Activated CD4-positive, CD25-positive, alpha-beta regulatory T cell treated with anti-CD3 and anti-CD28 coated beads, Interleukin-2, amount 50 U/mL, for 72 hours (primary cell): ENCODE measurements around the gene DPP10.

Experiments used
- DNase-seq: peaks from one replicate; pipeline ENCODE4 v3.0.0; 2021

Gene DPP10

DNA sequence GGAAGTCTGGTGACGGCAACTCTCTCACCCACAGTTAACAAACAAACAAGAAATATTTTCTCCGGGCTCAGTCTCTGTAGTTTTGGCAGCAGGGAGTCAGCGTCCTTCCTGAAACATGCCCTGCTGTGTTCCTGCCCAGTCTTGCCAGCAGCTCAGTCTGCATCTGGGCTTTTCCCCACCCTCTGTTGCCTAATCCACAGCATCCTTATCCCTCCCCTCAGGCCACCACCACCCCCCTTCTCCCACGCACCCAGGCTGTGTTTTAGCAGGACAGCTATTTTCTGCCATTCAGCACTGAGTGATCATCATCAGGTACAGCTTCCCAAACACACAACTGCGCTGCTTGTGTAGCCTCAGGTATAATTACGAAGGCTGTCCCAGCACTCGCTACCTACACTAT is 168.2 kb downstream of the DPP10 start:
- DNase-seq: no peak

DNA sequence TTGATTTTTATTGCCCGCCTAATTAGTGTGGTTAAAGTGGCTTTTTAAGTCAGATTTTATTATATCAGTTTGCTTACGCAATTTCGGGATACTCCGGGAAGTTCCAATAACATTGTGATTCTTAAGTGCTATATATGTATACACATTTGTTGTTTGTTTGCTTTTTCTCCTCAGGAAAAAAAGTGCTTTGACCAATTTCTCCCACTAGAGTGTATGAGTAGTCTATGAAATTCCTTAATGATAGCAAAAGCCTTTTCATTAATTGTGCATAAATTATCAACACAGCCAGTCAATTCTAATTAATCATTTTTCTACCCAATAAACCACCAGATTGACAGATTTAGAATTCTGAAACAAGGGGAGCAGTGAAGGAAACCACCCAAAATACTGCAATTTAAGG is 172.2 kb downstream of the DPP10 start:
- DNase-seq: no peak

DNA sequence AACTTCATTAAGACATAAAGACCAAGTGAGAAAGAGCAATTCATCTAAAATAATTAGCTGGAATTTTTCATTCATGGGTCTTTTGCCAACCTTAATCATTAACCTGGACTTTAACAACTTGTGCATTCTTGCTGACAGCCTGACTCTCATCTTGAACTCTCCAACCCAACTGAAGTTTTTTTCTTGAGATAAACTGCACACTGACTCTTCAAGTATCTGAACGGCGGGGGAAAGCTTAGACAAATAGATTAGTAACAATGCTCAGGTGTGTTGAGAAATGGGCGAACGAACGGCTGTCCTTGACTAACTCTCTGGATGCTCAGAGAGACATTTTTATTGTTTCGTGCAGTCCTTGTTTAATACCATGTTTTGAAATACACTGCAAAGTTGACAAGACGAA is 186.0 kb downstream of the DPP10 start:
- no peak for DNase-seq

DNA sequence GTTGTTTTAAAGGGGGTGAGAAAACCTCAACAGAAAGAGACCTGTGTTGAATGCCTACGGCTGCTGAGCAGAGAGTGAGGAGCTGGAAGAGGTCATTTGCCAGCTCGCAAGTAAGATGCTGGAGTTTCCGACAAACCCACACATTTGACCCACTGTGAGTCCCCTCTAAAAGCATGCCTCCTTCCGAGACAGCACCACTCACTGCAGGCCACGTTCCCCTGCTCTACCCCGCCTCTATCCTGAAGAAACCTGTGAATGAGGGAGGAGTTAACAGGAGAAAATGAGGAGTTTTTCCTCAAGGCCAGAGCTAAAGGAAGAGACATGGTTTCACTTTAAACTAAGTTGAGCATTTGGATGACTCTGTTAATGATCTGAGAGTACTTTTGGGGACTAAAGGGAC is 188.7 kb downstream of the DPP10 start:
- no peak for DNase-seq

DNA sequence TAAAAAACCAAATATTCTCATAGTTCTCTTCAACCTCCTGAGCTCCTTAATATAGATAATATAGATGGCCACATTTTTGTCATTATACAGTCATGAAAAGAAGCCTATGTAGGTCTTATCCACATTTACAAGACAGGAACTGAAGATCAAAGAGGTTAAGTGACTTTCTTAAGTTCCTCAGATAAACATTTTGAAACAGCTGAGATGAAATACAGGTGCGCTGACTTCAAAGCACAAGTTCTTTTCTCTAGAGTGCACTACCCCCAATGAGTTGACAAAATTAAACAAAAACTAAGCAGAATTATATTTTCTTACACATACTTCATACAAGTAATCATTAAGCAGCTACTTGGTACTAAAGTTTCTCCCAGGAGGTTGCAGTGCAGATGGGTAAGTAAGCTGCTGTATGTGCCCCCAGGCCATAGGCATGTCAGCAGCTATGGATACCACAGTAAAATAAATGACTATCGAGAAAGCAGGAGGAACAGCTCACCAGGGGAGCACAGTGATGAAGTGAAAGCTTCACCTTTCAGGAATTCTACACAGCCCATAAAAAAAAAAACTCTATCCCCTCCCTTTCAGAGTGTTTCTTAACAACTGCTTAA is 199.8 kb downstream of the DPP10 start:
- DNase-seq: no peak

DNA sequence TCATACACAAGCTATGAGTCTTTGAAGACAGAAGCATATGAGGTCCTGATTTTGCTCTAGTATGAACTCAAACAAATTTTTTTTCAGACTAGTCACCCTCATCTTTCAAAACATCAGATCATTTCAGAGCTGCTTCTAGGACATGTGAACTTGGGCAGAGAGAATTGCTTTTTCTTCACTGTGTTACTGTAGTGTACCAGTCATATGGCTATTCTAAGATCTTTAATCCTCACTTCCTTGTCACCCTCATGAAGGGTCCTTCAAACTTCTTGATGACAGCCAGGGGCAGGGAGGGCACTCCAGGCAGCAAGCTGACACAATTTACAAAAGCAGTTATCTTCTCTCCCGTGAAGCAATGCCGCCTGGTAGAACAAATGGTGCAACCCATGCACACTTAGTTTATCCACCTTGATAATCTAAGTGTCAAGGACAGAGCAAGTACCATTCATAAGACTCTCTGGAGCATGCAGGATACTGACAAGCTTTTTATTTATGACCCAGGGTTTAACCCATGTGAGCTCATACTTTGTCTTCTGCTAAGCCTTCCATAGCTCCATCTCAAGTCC is 200.6 kb downstream of the DPP10 start:
- no peak for DNase-seq

DNA sequence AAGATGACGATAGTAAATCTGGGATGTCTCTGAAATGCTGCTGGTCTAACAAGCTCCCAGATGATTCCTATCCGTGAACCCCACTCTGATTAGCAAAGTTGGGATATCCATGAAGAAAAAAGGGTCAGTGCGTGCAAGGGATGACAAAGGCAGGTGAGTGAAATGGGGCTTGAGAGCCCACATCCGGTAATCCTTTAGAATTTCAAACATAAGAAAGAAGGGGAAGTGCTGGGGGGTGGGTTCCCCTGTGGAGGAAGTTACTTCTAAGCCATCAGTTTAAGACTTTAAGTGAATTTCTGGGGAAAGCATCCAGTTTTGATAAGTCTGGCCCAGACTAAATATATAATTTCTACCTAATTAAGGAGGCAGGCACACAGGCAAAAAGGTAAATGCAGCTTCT is 209.5 kb downstream of the DPP10 start:
- DNase-seq: no peak

DNA sequence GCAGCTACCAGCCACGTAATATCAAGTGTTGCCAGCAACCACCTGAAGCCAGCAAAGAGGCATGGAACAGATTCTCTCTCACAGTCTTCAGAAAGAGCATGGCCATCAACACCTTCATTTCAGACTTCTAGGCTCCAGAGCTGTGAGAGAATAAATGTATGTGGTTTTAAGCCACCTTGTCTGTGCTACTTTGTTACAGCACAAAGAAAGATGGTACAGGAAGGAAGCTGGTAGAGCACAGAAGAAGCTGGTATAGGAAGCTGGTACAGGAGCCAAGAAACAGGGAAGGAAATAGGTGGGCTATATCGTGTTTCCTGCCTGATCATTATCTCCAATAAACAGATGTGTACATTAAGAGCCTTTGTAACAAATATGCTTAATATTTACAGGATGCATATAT is 217.4 kb downstream of the DPP10 start:
- no peak for DNase-seq

DNA sequence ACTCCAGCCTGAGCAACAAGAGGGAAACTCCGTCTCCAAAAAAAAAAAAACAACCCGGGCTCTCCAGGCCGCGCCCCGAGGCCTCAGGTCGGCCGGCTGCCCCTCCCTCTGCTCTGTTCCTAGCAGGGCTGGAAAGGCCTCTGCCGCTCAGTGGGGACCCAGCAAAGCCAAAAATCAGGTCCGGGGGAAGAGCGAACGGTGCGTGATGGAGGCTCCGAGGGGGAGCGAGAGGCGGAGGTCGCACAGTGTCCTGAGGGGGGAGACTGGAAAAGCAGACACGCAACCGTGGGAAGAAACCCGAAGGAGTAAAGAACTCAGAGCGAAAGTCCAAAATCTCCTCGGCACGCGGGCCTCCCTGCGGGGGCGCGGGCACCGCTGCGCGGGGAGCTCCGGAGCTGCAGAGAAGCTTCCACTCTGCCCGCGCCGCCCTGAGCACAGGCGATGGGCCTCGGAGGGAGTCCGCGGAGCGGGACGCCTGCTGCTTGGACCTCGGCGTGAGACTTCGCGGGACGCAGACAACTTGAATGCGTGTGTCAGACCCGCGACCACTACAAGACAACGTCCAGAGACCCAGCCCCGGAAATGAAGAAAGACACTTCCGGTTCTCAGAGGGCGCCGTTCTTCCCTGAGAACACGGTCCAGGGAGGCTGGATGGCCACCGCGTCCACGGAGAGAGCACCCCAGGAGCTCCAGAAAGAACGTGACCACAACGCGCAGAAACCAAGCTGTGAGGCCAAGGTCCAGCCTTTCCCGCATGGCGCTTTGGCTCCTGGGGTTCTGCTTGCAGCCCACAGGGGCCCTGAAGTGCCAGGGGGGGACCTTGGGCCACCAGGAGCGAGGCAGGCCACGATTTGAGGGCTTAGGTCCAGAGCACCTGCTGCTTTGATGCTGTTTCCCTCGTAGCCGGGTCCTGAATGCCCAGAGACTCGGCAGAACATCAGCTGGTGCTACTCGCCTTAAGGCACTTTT is 219.8 kb downstream of the DPP10 start:
- DNase-seq: peak; percentile 28

DNA sequence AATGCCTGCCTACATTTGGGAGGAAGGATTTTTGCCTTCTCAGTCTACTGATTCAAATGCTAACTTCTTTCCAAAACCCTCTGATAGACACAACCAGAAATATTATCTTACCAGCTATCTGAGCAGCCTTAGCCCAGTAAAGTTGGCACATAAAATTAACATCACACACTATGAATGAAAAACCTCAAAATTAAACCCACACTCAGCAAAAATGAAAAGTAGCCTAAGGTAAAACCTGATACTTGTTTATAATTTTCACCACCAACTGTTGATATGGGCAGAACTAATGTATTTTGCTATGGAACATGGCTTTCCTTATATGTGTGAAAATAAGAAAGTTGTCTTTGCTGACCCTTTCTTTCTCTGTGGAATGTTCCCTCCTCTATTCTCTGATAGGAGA is 226.0 kb downstream of the DPP10 start:
- DNase-seq: no peak

DNA sequence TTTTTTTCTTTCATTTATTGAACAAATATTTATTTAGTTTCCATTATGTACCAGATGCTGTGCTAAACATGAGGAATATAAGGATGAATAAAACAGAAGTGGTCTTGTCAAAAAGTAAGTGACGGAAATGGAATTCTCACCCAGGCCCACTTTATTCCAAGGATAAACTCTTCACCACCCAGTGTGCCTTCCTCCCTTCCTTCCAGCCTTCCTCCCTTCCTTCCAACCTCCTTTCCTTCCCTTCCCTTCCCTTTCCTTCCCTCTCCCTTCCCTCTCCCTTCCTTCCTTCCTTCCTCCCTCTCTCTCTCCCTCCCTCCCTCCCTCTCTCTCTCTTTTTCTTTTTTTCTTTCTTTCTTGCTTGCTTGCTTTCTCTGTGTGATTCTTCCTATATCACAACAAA is 240.8 kb downstream of the DPP10 start:
- no peak for DNase-seq

DNA sequence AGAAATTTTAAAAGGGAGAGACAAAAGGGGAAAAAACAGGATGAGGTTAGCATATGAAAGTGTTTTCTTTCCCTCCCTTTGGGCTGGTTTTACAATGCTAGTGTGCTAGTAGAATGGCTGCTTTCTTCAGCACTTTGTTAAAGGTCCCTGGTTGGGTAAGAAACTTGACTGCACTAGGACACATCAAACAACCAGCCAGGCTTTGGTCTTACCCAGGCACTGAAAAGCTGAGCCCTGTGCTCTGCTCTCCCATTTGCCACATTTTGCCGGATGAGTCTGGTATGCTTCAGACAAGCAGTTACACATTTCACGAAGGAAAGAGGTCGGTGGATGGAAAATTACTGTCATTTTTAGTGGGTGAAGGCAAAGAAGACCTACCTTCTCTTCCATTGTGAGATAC is 242.0 kb downstream of the DPP10 start:
- DNase-seq: no peak

DNA sequence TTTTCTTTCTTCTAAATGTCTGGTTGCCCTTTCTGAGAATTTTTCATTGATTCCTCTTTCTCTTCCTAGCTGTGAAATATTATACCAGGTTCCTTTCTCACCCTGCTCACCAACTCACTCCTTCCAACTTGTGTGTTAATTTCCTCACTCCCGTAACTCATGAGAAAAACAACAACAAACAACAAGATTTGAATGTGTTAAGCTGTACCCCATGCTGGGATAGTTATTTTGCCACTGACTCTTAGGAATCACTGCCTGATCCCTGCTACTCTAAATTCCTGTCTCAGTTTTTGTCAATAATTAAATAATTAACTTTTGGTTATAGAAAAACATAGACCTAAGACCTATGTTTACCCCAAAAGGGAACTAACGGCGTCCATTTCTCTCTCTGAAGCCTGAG is 242.7 kb downstream of the DPP10 start:
- no peak for DNase-seq

DNA sequence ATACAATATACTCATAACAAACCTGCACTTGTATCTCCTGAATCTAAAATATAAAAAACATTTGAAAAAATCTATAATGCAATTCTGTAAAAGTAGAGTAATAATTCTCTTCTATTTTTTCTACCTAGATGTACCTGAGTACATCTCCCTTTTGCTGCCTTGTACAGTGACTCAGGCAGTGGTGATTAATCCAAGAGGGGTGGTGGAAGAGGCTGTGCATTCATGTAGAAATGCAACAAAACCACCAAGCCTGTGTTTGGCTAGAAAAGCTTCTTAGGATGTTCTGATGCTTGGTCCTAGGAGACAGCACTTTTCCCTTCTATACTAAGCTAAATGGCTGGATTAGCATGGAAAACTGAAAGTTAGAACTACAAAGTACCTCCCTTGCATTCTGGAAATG is 245.8 kb downstream of the DPP10 start:
- DNase-seq: no peak

DNA sequence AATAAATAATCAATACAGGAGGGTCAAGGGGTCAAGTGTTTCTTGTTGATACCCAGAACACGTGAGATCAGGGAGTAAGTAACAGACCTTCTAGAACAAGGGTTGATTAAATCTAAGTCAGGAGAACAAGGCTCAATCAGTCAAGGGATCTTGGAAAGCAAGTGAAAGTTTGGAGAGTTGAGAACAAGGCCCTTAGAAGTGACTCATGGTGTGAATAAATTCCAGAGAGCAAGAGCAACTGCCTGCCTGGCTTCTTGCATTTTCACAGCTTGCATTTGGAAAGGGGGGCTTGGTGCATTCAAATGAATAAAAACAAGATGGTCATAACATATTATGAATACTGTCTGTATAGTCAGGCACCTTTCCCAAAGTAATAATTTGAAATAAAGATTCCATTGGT is 256.1 kb downstream of the DPP10 start:
- no peak for DNase-seq

DNA sequence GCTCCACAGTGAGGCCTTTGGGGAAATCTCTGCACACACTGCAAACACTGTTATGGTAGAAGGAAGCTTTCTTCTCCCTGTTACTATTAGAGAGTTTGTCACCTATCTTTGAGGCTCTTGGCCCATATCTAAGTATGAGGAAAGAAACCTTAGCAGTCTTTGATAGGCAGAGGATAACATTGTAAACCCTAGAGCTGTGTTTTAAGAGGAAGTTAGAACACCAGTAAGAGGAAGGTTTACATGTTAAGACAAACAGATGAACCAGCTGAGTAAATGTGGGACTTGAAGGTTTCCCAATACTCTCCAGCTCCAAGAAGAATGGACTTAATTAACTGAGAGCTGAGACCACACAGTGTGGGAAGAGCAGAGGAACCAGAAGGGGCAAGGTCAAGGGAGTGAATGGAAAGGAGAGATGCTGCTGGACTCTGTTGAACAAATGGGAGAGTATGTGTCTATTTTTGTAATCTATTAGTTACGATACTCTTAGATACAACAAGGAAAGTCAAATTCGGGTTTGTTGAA is 257.0 kb downstream of the DPP10 start:
- DNase-seq: no peak

DNA sequence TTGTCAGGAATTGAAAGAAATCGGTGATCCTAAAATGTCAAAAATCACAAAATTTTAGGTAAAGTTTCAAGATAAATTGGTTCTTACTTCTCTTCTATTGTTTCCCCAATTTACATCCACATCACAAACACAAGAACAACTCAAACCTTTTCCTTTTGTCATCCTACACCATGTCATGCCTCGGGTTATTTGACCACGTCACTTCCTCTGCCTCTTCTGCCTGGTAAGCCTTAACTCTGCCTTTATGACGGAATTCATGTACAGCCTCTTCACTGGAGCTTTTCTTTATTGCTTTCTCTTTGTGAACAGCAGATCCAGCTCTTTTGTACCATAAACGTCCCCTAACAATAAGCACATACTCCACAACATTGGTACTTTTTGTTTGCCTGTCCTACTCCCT is 258.0 kb downstream of the DPP10 start:
- no peak for DNase-seq

DNA sequence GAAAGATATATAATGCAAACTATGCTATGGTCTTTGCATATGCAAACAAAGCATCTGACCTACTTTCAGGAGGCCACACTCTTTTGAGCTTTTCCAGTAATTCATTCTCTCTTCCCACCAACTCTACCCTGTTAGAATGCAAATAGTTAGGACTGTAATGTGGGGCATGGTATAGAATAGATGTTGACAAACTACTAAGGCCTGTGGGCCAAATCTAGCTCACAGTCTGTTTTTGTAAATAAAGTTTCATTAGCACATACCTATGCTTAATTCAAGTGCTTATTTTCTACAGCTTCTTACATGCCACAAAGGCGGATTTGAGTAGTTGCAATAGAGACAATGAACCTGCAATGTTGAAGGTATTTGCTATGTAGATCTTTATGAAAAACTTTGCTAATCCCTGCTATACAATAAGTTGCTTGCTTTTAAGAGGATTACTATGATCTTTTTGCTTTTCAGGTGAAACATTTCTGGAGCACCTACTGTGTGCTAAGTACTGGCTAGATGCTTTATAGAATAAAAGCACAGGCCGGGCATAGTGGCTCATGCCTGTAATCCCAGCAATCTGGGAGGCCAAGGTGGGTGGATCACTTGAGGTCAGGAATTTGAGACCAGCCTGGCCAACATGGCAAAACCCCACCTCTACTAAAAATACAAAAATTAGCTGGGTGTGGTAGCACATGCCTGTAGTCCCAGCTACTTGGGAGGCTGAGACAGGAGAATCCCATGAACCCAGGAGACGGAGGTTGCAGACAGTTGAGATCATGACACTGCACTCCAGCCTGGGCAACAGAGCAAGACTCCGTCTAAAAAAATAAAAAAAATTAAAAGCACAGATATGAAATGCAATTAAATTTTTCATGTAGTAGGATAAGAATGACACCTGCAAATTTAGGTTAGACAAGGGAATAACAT is 267.8 kb downstream of the DPP10 start:
- no peak for DNase-seq

DNA sequence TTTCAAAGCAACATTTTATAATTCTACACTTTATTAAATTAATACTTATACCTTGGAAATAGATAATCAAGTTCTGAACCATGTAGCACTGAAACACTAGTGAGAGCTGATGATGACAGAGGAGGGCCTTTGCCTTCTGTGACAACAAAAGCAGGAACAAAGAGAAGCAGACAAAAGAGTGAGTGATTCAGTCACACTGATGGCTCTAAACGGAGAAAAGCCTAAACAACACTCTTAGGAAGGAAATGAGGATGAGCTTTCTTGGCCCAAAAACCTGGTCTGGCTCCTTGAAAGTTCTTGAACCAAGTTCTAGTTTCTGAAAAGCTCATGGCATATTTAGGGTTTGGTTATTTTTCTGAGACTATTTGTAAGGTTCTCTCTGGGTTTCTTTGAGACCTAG is 271.9 kb downstream of the DPP10 start:
- DNase-seq: no peak

DNA sequence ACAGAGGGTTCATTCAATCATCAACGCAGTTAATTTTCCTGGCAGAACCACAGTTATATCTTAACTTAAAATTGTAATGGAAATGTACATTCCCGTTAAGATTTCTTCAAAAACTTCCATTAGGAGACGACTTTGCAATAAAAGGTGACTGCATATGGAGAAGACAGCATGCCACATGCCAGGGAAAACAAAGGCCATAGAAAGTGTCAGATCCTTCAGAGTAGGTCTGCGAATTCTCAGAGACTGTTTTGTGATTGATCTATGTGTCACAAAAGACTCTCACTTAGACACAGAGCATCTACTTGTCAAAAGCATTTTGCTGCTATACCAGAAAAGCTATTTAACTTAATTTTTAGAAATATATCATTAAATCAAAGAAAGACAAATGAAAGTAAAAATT is 274.6 kb downstream of the DPP10 start:
- DNase-seq: no peak

DNA sequence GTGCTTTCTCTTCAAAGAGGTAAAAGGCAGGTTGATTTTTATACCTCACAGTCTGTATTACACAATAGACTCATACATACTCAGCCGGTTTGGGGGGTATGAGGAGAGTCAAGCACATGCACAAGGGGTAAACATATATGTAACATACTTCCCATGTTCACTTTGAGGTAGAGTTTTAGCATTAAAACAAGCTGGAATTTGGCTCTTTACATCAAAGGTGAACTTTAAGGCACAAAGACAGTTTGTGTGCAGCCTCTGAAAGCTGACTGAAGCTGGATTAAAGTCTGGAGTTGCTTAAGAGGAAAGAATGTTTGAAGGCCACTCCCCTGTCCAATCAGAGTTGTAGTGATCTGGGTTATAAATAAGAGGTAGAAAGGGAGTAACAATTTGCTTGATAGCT is 282.0 kb downstream of the DPP10 start:
- DNase-seq: no peak

DNA sequence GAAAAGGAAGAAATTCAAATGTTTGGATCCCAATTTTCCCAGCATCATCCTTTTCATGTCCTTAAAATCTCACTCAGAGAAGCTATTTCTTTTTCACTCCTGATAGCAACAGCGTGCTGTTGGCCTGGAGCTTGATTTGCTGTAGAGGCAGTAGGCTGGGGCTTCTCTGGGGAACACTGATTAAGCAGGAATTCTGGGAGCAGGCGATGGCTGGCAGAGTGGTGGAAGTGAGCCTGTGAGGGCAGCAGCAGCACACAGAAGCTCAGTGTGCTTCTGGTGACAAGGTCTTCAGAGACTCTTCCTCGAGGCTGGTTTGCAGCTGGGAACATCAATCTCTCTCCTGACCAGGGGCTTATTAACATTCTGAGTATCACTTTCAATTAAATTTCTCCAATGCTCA is 284.6 kb downstream of the DPP10 start:
- DNase-seq: no peak

DNA sequence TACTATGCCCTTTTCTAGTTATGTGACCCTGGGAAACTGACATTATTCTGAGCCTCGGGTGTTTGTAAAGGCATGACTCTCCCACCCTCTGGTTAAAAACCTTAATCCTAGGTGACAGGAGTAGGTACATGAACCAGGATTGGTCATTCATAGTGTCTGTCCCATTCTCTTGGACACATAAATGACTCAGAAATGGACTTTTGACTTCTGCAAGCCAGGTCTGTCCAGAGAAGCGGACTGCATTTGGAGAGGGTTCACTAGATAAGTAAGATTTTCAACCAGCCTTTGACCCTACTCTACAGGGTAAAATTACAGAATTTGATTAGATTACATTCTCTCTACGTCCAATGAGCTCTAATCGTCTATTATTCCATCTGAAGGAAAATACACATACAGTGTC is 285.9 kb downstream of the DPP10 start:
- no peak for DNase-seq
